ENCODE results near the gene CLDN2. TPM values are rescaled to one million over a fixed set of nuclear protein-coding genes. Genes with fewer than 3 reads are reported as not detected.

CLDN2 gene
- polyA plus RNA-seq, 6 donors from 2014 or later, result not detected

DNA sequence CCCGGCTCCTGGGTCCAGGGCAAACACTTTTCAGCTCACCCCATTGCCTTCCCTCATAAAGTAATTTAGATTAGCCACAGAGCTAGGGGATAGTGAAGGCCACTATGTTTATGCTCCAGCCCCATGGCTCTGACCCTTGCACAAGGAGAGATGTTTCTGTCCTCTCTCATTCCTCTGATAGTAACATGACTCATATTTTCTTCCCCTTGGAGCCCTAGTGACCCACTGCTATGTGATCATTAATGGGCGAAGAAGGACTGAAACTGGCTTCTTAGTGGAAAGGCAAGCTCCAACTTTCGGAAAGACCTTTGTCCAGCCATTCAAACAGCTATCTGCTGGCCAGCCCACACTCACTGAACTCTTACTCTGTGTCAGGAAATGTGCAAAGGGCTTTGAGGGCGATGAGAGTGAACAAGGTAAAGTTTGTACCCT, 12.3 kb downstream of the CLDN2 start:
- no peak for DNase-seq
- no peak overlapping the region for H3K27ac Mint-ChIP-seq
- H3K27me3 Mint-ChIP-seq, result no peaks in the 10 kb centered on the region
- ATAC-seq (ENCODE audit: low read depth in 2 of 2), result no peak
- no peaks in the 10 kb centered on the region for H3K36me3 Mint-ChIP-seq
- H3K4me1 Mint-ChIP-seq, result no peaks in the 10 kb centered on the region
- peaks cover 0 to 2% (median 0%) of the 10 kb centered on the region in 7 donors for H3K9me3 Mint-ChIP-seq
- H3K4me3 Mint-ChIP-seq, result no peak overlapping the region

DNA sequence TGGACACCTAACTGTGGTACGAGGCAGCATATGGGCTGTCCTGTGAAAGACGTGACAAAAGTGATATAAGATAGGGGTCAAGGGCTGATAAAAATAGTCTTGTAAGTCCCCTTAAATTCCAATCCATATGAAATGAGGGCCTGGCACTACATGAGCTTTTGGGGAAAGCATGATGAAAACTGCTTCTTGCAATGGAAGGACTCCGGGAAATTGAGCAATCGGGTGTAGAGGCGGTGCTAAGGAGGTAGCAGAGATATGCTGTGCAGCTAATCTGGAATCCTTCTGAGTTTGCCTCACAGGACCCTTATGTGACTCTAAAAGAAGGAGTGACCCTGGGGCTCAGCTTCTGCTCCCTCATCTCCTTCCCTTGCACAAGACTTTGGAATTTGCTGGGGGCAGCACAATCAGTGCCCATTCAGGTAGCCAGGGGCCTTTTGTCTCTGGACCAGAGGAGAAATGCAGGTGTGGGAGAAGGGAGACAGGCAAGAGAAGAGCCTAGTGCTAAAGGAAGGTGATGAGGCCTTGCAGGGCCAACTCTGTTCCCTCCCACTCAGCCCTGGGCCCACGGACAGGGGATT, 12.8 kb downstream of the CLDN2 start:
- Mint-ChIP-seq H3K4me1 (no peaks in the 10 kb centered on the region), H3K36me3 (no peaks in the 10 kb centered on the region), H3K27ac (no peak overlapping the region), H3K9me3 (peaks cover 0 to 2% (median 0%) of the 10 kb centered on the region in 7 donors), H3K4me3 (no peak overlapping the region), H3K27me3 (no peaks in the 10 kb centered on the region)
- DNase-seq (no peak), ATAC-seq (ENCODE audit: low read depth in 2 of 2) (no peak)

DNA sequence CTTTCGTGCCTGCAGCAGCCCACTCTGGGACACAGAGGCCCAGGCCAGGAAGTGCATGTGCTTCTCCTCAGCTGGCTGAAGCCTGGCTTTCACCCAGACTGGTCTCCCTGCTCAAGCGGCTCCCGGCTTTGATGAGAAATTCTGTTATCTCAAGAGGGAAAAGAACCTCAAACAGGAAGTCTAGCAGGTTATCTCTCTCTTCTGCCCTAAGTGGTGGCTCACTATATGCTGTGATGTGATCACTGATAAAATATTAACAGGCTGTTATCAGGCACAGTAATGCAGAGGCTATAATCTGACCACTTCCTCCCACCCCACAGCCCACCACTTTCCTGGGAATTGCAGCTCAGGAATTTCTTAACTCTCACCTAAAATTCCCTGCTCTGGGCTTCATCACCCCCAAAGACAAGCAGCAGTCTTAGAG, 13.3 kb downstream of the CLDN2 start:
- no peak for DNase-seq
- H3K27ac Mint-ChIP-seq, result no peak overlapping the region
- peaks cover 0 to 2% (median 0%) of the 10 kb centered on the region in 7 donors for H3K9me3 Mint-ChIP-seq
- H3K36me3 Mint-ChIP-seq, result no peaks in the 10 kb centered on the region
- no peak overlapping the region for H3K4me3 Mint-ChIP-seq
- ATAC-seq (ENCODE audit: low read depth in 2 of 2), result no peak
- H3K27me3 Mint-ChIP-seq, result no peaks in the 10 kb centered on the region
- no peaks in the 10 kb centered on the region for H3K4me1 Mint-ChIP-seq

DNA sequence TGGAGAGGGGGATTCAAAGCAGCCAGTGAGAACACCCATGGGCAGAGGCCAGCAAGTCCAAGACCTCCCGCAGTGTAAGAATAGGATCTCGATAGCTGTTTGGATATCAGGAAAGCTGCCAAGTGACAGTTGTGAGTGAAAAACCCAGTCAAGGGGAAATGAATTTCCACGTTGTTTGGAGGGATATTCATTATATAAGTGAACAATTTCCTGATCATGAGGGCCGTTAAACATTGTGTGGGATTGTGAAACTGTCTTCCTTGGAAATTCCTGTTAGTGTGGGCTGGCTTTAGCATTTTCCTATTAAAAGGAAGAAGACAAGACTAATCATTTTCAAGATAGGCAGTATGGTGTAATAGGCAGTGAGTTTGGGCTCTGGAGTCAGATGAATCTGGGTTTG, 15.0 kb downstream of the CLDN2 start:
- no peaks in the 10 kb centered on the region for H3K36me3 Mint-ChIP-seq
- no peak for ATAC-seq (ENCODE audit: low read depth in 2 of 2)
- H3K9me3 Mint-ChIP-seq, result peaks cover 0 to 2% (median 0%) of the 10 kb centered on the region in 7 donors

DNA sequence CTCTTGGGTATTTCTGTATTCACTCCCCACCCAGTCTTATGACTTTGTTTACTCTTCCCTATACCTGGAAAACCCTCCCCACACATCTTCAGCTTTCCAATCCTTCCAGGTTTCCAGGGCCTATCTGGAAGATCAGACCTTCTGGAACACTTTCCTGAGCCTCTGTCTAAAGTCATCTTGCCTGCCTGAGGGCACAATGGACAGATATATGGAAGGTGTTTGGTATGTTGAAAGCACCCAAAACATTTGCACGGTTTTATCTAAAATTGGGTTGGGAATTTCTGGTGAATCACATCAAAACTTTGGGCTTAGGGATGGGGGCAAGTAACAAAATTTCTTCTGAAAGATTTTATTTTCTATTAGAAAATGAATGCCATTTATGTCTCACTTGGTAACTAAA, 16.0 kb downstream of the CLDN2 start:
- DNase-seq (no peak), ATAC-seq (ENCODE audit: low read depth in 2 of 2) (no peak)
- Mint-ChIP-seq H3K27ac (no peak overlapping the region), H3K4me3 (no peak overlapping the region), H3K4me1 (no peaks in the 10 kb centered on the region), H3K36me3 (no peaks in the 10 kb centered on the region), H3K27me3 (no peaks in the 10 kb centered on the region), H3K9me3 (peaks cover 0 to 2% (median 0%) of the 10 kb centered on the region in 7 donors)

More for the DNA sequence above, 15.0 kb downstream of the CLDN2 start:
- H3K4me1 Mint-ChIP-seq, result no peaks in the 10 kb centered on the region
- H3K27me3 Mint-ChIP-seq, result no peaks in the 10 kb centered on the region
- no peak overlapping the region for H3K27ac Mint-ChIP-seq
- no peak overlapping the region for H3K4me3 Mint-ChIP-seq
- no peak for DNase-seq

DNA sequence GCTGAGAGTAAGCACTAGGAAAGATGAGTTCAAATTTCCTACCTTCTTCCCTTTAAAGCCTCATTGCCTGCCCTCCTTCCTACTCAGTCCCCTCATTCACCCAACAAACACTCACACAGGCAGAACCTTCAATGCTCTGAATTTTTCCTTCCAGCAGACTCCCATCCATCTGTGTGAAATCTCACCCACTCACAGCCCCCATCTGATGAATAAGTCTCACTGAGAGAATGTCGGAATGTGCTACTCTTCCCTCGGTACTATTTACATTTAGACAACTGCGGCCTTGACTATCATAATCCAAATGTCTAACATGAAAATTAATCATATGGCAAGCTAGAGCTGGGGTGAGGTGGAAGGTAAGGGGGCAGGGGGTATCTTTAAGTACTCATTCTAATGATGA, 19.4 kb downstream of the CLDN2 start:
- H3K27ac Mint-ChIP-seq, result no peak overlapping the region
- H3K36me3 Mint-ChIP-seq, result peaks cover 0 to 8% of the 10 kb centered on the region in 2 donors
- H3K4me3 Mint-ChIP-seq, result no peak overlapping the region
- H3K4me1 Mint-ChIP-seq, result no peaks in the 10 kb centered on the region
- no peak for DNase-seq
- no peaks in the 10 kb centered on the region for H3K27me3 Mint-ChIP-seq
- no peak for ATAC-seq (ENCODE audit: low read depth in 2 of 2)
- H3K9me3 Mint-ChIP-seq, result peaks cover 0 to 2% (median 0%) of the 10 kb centered on the region in 7 donors

DNA sequence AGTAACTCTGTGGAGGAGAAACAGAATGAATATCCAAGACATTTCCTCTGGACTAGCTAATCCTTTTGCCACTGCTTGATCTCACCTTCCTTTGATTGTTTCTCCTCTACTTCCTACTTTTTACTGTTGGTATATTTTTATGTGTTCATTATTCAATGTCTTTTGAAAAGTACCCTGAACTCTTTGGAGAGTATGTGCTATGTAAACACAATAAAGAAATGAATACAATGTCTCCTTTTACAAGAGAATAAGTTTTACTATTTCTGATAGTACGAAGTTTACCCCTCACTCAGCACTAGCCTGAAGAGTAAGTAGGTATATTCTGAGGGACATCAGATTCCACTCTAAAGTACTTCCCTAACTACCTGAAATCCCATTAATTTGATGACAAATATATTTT, 19.9 kb downstream of the CLDN2 start:
- Mint-ChIP-seq H3K4me1 (no peaks in the 10 kb centered on the region), H3K36me3 (peaks cover 0 to 8% of the 10 kb centered on the region in 2 donors), H3K9me3 (peaks cover 0 to 2% (median 0%) of the 10 kb centered on the region in 7 donors), H3K27me3 (no peaks in the 10 kb centered on the region), H3K4me3 (no peak overlapping the region), H3K27ac (no peak overlapping the region)
- DNase-seq (no peak), ATAC-seq (ENCODE audit: low read depth in 2 of 2) (no peak)

DNA sequence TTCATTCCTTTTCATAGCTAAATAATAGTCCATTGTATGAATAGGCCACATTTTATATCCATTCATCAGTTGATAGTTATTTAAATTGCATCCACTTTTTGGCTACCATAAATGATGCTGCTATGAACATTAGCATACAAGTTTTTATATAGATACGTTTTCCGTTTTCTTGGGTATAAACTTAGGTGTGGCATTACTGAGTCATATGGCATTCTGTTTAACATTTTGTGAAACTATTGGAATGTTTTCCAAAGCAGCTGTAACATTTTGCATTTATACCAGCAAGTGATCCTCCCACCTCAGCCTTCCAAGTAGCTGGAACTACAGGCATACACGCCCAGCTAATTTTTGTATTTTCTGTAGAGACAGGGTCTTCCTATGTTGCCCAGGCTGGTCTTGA, 26.3 kb downstream of the CLDN2 start:
- ATAC-seq (ENCODE audit: low read depth in 2 of 2), result no peak
- Mint-ChIP-seq H3K27ac (no peak overlapping the region), H3K27me3 (no peaks in the 10 kb centered on the region)

DNA sequence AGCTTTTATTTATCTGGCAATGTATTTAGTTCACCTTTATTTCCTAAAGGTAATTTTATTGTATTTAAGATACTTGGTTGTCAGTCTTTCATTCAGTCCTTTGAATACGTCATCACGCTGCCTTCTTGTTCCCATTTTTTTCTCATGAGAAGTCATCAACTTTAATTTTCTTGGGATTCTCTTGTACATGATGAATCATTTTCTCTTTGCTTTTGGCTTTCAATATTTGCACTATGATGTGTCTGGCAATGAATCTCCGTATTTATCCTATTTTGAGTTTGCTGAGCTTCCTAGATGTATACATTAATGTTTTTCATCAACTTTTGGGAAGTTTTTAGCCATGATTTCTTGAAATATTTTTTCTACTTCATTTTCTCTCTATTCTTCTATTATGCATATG, 28.4 kb downstream of the CLDN2 start:
- Mint-ChIP-seq H3K27me3 (no peaks in the 10 kb centered on the region), H3K9me3 (peaks cover 0 to 2% (median 0%) of the 10 kb centered on the region in 7 donors), H3K4me1 (no peaks in the 10 kb centered on the region), H3K36me3 (no peaks in the 10 kb centered on the region), H3K27ac (no peak overlapping the region), H3K4me3 (no peak overlapping the region)
- ATAC-seq (ENCODE audit: low read depth in 2 of 2) (no peak), DNase-seq (no peak)

More for the DNA sequence above, 26.3 kb downstream of the CLDN2 start:
- peaks cover 0 to 2% (median 0%) of the 10 kb centered on the region in 7 donors for H3K9me3 Mint-ChIP-seq
- H3K4me3 Mint-ChIP-seq, result no peak overlapping the region
- DNase-seq, result no peak
- H3K36me3 Mint-ChIP-seq, result peaks cover 0 to 8% of the 10 kb centered on the region in 2 donors
- no peaks in the 10 kb centered on the region for H3K4me1 Mint-ChIP-seq

DNA sequence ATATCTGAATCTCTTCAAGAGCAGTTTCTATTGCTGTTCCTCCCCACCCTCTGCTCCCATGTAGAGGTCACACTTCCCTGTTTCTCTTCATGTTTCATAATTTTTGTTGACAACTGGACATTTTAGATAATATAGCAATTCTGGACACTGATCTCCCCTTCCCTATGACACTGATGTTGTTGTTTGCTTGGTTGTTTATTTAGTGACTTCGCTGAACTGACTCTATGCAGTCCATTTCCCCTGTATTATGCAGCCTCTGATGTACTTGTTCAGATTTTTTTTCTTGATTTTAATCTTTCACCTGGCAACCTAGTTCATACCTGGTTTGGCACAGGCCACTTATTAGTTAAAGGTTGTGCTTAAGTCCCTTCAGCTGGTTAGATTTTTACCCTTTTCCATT, 29.2 kb downstream of the CLDN2 start:
- Mint-ChIP-seq H3K36me3 (no peaks in the 10 kb centered on the region), H3K27ac (no peak overlapping the region), H3K9me3 (peaks cover 0 to 2% (median 0%) of the 10 kb centered on the region in 7 donors), H3K4me3 (no peak overlapping the region), H3K27me3 (no peaks in the 10 kb centered on the region), H3K4me1 (no peaks in the 10 kb centered on the region)
- ATAC-seq (ENCODE audit: low read depth in 2 of 2) (no peak), DNase-seq (no peak)

DNA sequence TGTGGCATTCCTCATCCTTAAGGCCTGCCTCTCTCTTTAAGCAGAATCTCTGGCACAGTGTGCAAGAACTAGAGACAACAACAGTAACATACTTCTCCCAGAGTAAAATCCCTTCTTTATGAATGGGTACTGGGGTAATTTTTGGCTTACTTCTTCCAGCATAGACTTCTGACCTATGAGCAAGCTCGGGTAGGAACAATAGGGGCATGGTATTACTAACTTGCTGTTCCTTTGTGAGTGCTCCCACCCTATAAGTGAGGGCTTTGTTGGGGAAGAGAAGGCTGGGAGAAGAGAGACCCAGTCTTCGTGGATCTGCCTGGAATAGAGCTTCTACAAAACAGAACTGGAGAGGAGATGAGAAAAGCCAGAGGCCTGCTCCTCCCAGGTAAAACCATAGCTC, 30.2 kb downstream of the CLDN2 start:
- ATAC-seq (ENCODE audit: low read depth in 2 of 2), result no peak
- DNase-seq, result no peak
- peaks cover 0 to 2% (median 0%) of the 10 kb centered on the region in 7 donors for H3K9me3 Mint-ChIP-seq
- H3K4me1 Mint-ChIP-seq, result no peaks in the 10 kb centered on the region
- H3K27me3 Mint-ChIP-seq, result no peaks in the 10 kb centered on the region
- H3K36me3 Mint-ChIP-seq, result peaks cover 0 to 4% of the 10 kb centered on the region in 2 donors
- H3K27ac Mint-ChIP-seq, result no peak overlapping the region
- H3K4me3 Mint-ChIP-seq, result no peak overlapping the region

DNA sequence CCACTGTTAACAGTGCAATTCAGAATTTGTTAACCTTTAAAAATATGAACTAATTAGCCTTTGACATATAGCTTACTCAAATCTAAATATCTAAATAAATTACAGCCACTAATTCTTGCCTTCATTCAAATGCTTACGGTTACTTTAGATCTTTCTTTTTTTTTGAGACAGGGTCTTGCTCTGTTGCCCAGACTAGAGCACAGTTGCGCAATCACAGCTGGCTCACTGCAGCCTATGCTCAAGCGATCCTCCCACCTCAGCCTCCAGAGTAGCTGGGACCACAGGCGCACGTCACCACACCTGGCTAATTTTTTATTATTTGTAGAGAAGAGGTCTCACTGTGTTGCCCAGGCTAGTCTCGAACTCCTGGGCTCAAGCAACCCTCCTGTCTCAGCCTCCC, 31.0 kb downstream of the CLDN2 start:
- no peak overlapping the region for H3K4me3 Mint-ChIP-seq

DNA sequence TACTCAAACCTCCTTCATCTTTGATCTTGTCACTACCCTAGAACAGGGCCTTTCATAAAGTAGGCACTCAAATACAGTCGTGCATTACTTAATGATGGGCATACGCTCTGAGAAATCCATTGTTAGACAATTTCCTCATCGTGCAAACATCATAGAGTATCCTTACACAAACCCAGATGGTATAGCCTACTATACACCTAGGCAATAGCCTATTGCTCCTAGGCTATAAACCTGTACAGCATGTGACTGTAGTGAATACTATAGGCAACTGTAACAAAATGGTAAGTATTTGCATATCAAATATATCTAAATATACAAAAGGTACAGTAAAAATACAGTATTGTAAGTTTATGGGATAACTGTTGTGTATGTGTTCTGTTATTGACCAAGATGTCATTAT, 31.9 kb downstream of the CLDN2 start:
- Mint-ChIP-seq H3K27ac (no peak overlapping the region), H3K9me3 (peaks cover 0 to 2% (median 0%) of the 10 kb centered on the region in 7 donors), H3K27me3 (no peaks in the 10 kb centered on the region), H3K36me3 (peaks cover 8 to 9% of the 10 kb centered on the region in 2 donors), H3K4me3 (no peak overlapping the region), H3K4me1 (no peaks in the 10 kb centered on the region)
- ATAC-seq (ENCODE audit: low read depth in 2 of 2) (no peak), DNase-seq (no peak)

More for the DNA sequence above, 31.0 kb downstream of the CLDN2 start:
- Mint-ChIP-seq H3K9me3 (peaks cover 0 to 2% (median 0%) of the 10 kb centered on the region in 7 donors), H3K4me1 (no peaks in the 10 kb centered on the region), H3K27me3 (no peaks in the 10 kb centered on the region), H3K36me3 (peaks cover 6 to 8% of the 10 kb centered on the region in 2 donors), H3K27ac (no peak overlapping the region)
- ATAC-seq (ENCODE audit: low read depth in 2 of 2) (no peak), DNase-seq (no peak)

DNA sequence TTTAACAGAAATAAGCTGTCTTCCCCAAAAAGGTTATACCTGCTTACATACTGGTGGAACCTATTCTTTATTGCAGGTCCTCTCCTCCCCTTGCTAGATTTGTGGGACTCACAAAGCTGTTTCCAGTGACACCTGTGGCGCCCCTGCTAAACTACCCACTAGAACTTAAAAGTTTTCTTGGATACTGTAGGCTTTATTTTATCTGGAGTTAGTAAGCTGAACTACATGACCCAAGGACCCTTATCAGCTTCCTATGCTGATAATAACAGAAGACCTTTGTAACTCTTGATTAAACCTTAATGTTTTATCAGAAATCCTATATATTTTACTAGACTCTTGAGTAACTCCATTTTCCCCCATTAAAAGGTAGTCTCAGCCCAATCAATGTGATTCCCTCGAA, 32.3 kb downstream of the CLDN2 start:
- H3K27me3 Mint-ChIP-seq, result no peaks in the 10 kb centered on the region
- no peak overlapping the region for H3K4me3 Mint-ChIP-seq
- peaks cover 0 to 2% (median 0%) of the 10 kb centered on the region in 7 donors for H3K9me3 Mint-ChIP-seq
- ATAC-seq (ENCODE audit: low read depth in 2 of 2) (no peak), DNase-seq (no peak)
- H3K36me3 Mint-ChIP-seq, result peaks cover 9% of the 10 kb centered on the region in 2 donors
- H3K4me1 Mint-ChIP-seq, result no peaks in the 10 kb centered on the region
- no peak overlapping the region for H3K27ac Mint-ChIP-seq

All from naive B cell (primary cell).